BLaER1 (cell line): ENCODE data around the gene SNX32.
A peak's percentile ranks its signal among the peaks of the same experiment; 100 is the strongest.

ENCODE experiments used
- H3K27ac ChIP-seq: shearing (Covaris generic); formaldehyde crosslinking; 2 replicates; pipeline ENCODE4 v1.8.1; 2022
- H3K27me3 ChIP-seq: shearing (Covaris generic); formaldehyde crosslinking; 2 replicates; pipeline ENCODE4 v1.8.1; 2022
- H3K36me3 ChIP-seq: shearing (Covaris generic); formaldehyde crosslinking; 2 replicates; pipeline ENCODE4 v1.8.1; 2022
- H3K4me1 ChIP-seq: shearing (Covaris generic); formaldehyde crosslinking; 2 replicates; pipeline ENCODE4 v1.8.1; 2022
- H3K4me2 ChIP-seq: shearing (Covaris generic); formaldehyde crosslinking; 2 replicates; pipeline ENCODE4 v1.8.1; 2022
- H3K4me3 ChIP-seq: shearing (Covaris generic); formaldehyde crosslinking; 2 replicates; pipeline ENCODE4 v1.8.1; 2022
- H3K9ac ChIP-seq: shearing (Covaris generic); formaldehyde crosslinking; 2 replicates; pipeline ENCODE4 v1.8.1; 2022
- H3K9me3 ChIP-seq: shearing (Covaris generic); formaldehyde crosslinking; 2 replicates; pipeline ENCODE4 v1.8.1; 2022
- H4K20me1 ChIP-seq: shearing (Covaris generic); formaldehyde crosslinking; 2 replicates; pipeline ENCODE4 v1.8.1; 2022
- Cebpa-rat ChIP-seq: shearing (Covaris generic); IDR thresholded peaks from 2 replicates; pipeline ENCODE4 v1.8.1; 2022

SNX32 gene

GRCh38 chr11:65849771-65850216 is 16.0 kb downstream of the SNX32 start:
- peaks cover 15% of the 10 kb centered on the region for H3K9me3 ChIP-seq
- no peak overlapping the region for H3K9ac ChIP-seq
- no peaks in the 10 kb centered on the region for H3K27me3 ChIP-seq
- H3K4me3 ChIP-seq: no peak overlapping the region
- H3K27ac ChIP-seq: no peak overlapping the region
- H3K4me2 ChIP-seq: no peak overlapping the region
- H4K20me1 ChIP-seq: peaks cover 64% of the 10 kb centered on the region
- peaks cover 46% of the 10 kb centered on the region for H3K36me3 ChIP-seq
- no peak for TF ChIP-seq Cebpa-rat
- peaks cover 2% of the 10 kb centered on the region for H3K4me1 ChIP-seq

DNA sequence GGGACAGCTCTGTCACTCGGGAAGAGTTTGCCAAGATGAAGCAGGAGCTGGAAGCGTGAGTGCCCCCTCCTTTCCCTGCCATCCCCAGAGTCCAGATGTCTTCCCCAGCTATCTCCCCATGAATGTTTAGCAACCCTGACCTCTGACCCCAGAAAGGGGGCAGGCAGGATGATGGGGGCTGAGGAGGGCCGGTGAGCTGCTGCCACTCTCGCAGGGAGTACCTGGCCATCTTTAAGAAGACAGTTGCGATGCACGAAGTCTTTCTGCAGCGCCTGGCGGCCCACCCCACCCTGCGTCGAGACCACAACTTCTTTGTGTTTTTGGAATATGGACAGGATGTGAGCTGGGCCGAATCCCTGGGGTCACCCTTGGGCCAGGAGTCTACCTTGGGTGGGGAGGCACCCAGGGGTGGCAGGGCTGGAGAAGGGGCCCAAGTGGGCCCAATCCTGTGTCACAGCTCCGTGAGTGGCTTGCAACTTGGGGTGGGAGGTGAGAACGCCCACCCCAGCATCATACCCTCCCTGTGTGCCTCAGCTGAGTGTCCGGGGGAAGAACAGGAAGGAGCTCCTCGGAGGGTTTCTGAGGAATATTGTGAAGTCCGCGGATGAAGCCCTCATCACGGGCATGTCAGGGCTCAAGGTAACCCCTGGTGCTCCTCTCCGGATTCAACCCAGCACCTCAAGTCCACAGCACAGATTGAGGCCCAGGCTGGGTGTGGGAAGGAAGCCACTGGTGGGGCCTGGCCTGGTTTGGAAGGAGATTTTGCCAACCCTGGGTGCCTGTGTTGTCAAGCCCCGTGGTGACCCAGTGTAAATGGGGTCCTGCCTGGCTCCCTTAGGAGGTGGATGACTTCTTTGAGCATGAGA is 16.7 kb downstream of the SNX32 start:
- Histone ChIP-seq H3K27me3 (no peaks in the 10 kb centered on the region), H3K4me1 (peaks cover 8% of the 10 kb centered on the region), H3K4me3 (no peak overlapping the region), H3K36me3 (peaks cover 53% of the 10 kb centered on the region), H3K9ac (no peak overlapping the region), H4K20me1 (peaks cover 71% of the 10 kb centered on the region), H3K4me2 (no peak overlapping the region), H3K9me3 (peaks cover 15% of the 10 kb centered on the region), H3K27ac (no peak overlapping the region)
- no peak for TF ChIP-seq Cebpa-rat

DNA sequence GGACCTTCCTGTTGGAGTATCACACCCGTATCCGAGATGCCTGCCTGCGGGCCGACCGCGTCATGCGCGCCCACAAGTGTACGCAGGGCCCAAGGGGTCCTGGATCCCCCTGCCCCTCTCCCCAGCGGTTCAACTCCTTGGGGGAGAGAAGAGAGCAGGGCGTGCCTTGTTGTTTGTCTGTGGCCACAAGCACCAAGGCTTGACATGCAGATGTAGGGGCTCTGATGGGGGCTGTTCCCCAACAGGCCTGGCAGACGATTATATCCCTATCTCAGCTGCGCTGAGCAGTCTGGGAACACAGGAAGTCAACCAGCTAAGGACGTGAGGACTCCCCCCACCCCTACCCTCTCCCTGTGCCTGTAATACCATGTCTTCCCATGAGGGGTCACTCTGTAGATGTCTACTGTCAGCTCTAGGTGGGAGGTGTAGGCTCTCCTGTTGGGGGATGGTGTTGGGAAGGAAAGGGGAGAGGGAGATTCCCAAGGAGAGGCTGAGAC is 17.4 kb downstream of the SNX32 start:
- H3K27me3 ChIP-seq: no peaks in the 10 kb centered on the region
- TF ChIP-seq Cebpa-rat: no peak
- H3K9ac ChIP-seq: no peak overlapping the region
- H3K4me1 ChIP-seq: peaks cover 15% of the 10 kb centered on the region
- H3K4me2 ChIP-seq: no peak overlapping the region
- H4K20me1 ChIP-seq: peaks cover 78% of the 10 kb centered on the region
- H3K27ac ChIP-seq: no peak overlapping the region
- no peak overlapping the region for H3K4me3 ChIP-seq
- peaks cover 59% of the 10 kb centered on the region for H3K36me3 ChIP-seq
- H3K9me3 ChIP-seq: peaks cover 15% of the 10 kb centered on the region

GRCh38 chr11:65851811-65852507 is 18.2 kb downstream of the SNX32 start:
- TF ChIP-seq Cebpa-rat: no peak
- H3K9me3 ChIP-seq: peaks cover 15% of the 10 kb centered on the region
- no peak overlapping the region for H3K9ac ChIP-seq
- no peak overlapping the region for H3K4me2 ChIP-seq
- H4K20me1 ChIP-seq: peaks cover 86% of the 10 kb centered on the region
- H3K4me3 ChIP-seq: no peak overlapping the region
- no peaks in the 10 kb centered on the region for H3K27me3 ChIP-seq
- peaks cover 66% of the 10 kb centered on the region for H3K36me3 ChIP-seq
- no peak overlapping the region for H3K27ac ChIP-seq
- peaks cover 22% of the 10 kb centered on the region for H3K4me1 ChIP-seq

GRCh38 chr11:65852508-65853245 is 18.9 kb downstream of the SNX32 start:
- Histone ChIP-seq H3K36me3 (peaks cover 66% of the 10 kb centered on the region), H3K27me3 (no peaks in the 10 kb centered on the region), H3K4me1 (peaks cover 22% of the 10 kb centered on the region), H4K20me1 (peaks cover 93% of the 10 kb centered on the region), H3K9me3 (peaks cover 15% of the 10 kb centered on the region), H3K4me2 (no peak overlapping the region), H3K9ac (no peak overlapping the region), H3K27ac (no peak overlapping the region), H3K4me3 (no peak overlapping the region)
- no peak for TF ChIP-seq Cebpa-rat

GRCh38 chr11:65853246-65853979 is 19.6 kb downstream of the SNX32 start:
- TF ChIP-seq Cebpa-rat: no peak
- H3K9me3 ChIP-seq: peaks cover 15% of the 10 kb centered on the region
- H3K4me1 ChIP-seq: peaks cover 22% of the 10 kb centered on the region
- peaks cover 66% of the 10 kb centered on the region for H3K36me3 ChIP-seq
- H3K4me3 ChIP-seq: no peak overlapping the region
- H3K27me3 ChIP-seq: no peaks in the 10 kb centered on the region
- no peak overlapping the region for H3K4me2 ChIP-seq
- H4K20me1 ChIP-seq: peaks cover 92% of the 10 kb centered on the region
- H3K9ac ChIP-seq: no peak overlapping the region
- H3K27ac ChIP-seq: no peak overlapping the region

DNA sequence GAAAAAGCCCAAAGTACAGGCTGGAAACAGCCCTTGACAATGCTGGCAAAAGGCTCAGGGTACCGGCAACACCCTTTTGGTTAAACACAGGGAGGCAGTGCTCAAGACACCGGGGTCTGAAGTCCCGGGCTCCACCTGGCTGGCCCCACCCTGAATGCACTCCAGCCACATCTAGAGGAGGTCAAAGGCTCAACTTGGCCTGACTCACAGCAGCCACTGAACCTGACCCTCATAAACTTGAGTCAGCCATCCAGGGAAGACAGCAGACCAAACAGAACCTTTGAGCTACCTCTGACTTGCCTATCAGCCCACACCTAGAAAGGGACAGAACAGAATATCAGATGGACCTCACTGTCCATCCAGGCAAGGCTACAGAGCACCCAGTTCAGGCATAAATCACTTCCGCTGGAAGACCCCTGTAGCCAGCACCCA is 20.4 kb downstream of the SNX32 start:
- no peak for TF ChIP-seq Cebpa-rat
- Histone ChIP-seq H3K4me2 (no peak overlapping the region), H4K20me1 (peaks cover 88% of the 10 kb centered on the region), H3K9me3 (peaks cover 15% of the 10 kb centered on the region), H3K4me3 (no peak overlapping the region), H3K9ac (no peak overlapping the region), H3K27ac (no peak overlapping the region), H3K4me1 (peaks cover 28% of the 10 kb centered on the region), H3K27me3 (no peaks in the 10 kb centered on the region), H3K36me3 (peaks cover 66% of the 10 kb centered on the region)

GRCh38 chr11:65854852-65855837 is 21.4 kb downstream of the SNX32 start:
- peaks cover 66% of the 10 kb centered on the region for H3K36me3 ChIP-seq
- no peaks in the 10 kb centered on the region for H3K27me3 ChIP-seq
- no peak for TF ChIP-seq Cebpa-rat
- peaks cover 33% of the 10 kb centered on the region for H3K4me1 ChIP-seq
- peaks cover 15% of the 10 kb centered on the region for H3K9me3 ChIP-seq
- H3K4me3 ChIP-seq: peak overlapping the region; percentile 91; the same call in 1 of the 2 replicates
- H3K27ac ChIP-seq: no peak overlapping the region
- H3K4me2 ChIP-seq: peak overlapping the region; percentile 84
- peak overlapping the region; percentile 96; the same call in 1 of the 2 replicates for H3K9ac ChIP-seq
- peaks cover 78% of the 10 kb centered on the region for H4K20me1 ChIP-seq
